GM11168 (cell line): ENCODE data around the gene CTNNA2.

Experiments used
- in situ Hi-C: fragments of 300-500 bp; cut with MboI; formaldehyde crosslinking; loops from one replicate; pipeline ENCODE4 v1.12.0; 2022; ENCODE audit warnings: low sequenced_read_pairs; ENCODE audit not compliant: unreplicated experiment

Gene CTNNA2

GRCh38 chr2:80687524-80687923 is 1174.7 kb downstream of the CTNNA2 start:
- in situ Hi-C loops: no loop called here

DNA sequence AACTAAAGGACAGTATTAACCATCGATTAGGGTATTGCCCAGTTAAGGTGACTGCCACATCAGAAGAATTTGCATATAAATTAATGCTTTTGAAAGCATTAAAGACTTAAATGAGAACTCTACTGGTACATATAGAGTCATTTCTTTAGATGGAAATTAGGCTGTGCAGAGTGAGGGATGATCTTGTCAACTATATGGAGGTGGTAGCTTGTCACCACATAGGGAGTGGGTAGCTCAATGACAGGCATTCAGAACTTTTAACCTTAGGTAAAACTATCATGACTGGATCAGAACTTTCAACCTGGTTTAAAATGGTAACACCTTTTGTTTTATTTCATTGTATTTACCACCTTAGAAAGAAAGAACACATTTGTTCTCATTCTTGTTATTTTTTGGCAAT is 1176.3 kb downstream of the CTNNA2 start:
- in situ Hi-C loops: no loop called here
